ENCODE results near the gene NPAS3.

- TF ChIP-seq EZH2 (IDR thresholded peaks at IDR 0.05; ENCODE audit: low read depth), result no peak
- no peak for TF ChIP-seq CTCF (conservative IDR thresholded peaks at IDR 0.05)
These were observed 462.6 kb downstream of the NPAS3 start for GRCh38 chr14:33401311-33401710.
